Activated CD8-positive, alpha-beta T cell treated with anti-CD3 and anti-CD28 coated beads for 36 hours (primary cell): Measurements from ENCODE around the gene LHX3. TPM values are rescaled to one million over a fixed set of nuclear protein-coding genes. Genes with fewer than 3 reads are reported as not detected.

Experiments
- ATAC-seq: fragments of 200-7000 bp; cut with Tn5 transposase; one replicate; pipeline ENCODE4 v1.10.0; 2021; ENCODE audit warnings: mild to moderate bottlenecking, moderate library complexity
- CTCF ChIA-PET: fragments of 350-600 bp; sonication (Branson Sonifier 250); formaldehyde crosslinking; loops from one replicate; lab custom pipeline; 2021; ENCODE audit warnings: antibody characterized with exemption; lab: Charles Lee
- POLR2A ChIA-PET: fragments of 350-600 bp; sonication (Branson Sonifier 250); formaldehyde crosslinking; loops from one replicate; lab custom pipeline; 2021; ENCODE audit warnings: antibody characterized with exemption; lab: Charles Lee
- DNase-seq: peaks from one replicate; pipeline ENCODE4 v3.0.0-alpha.2; 2020
- H3K27ac Mint-ChIP-seq: one replicate; pipeline ENCODE4 v1.8.0; 2021; ENCODE audit warnings: mild to moderate bottlenecking, mixed read lengths
- H3K27me3 Mint-ChIP-seq: one replicate; pipeline ENCODE4 v1.8.0; 2021; ENCODE audit warnings: mixed read lengths
- H3K36me3 Mint-ChIP-seq: one replicate; pipeline ENCODE4 v1.8.0; 2021; ENCODE audit warnings: low read depth, mixed read lengths
- H3K4me1 Mint-ChIP-seq: one replicate; pipeline ENCODE4 v1.8.0; 2021; ENCODE audit warnings: low read depth, mixed read lengths
- H3K4me3 Mint-ChIP-seq: one replicate; pipeline ENCODE4 v1.8.0; 2021; ENCODE audit warnings: mild to moderate bottlenecking, moderate library complexity, mixed read lengths
- H3K9me3 Mint-ChIP-seq: one replicate; pipeline ENCODE4 v1.8.0; 2021; ENCODE audit warnings: mixed read lengths
- CTCF ChIP-seq: fragments of 200-600 bp; IDR thresholded peaks from one replicate; pipeline ENCODE4 v1.8.0; 2022; ENCODE audit warnings: antibody characterized with exemption, mild to moderate bottlenecking
- intact Hi-C: fragments of 100-400 bp; cut with micrococcal nuclease; formaldehyde crosslinking; loops from one replicate; pipeline ENCODE4 v1.10.0; 2022
- total RNA-seq, 2 experiments: library from RNA; stranded (reverse); gene quantifications; one replicate each; pipeline ENCODE4 v1.2.3, GENCODE V29; 2021

The LHX3 gene
- total RNA-seq, 2 experiments from 2014 or later: not detected

- intact Hi-C loops: no loop called here
- DNase-seq (no peak), ATAC-seq (no peak)
- Mint-ChIP-seq H3K27me3 (no peaks in the 10 kb centered on the region), H3K36me3 (no peaks in the 10 kb centered on the region), H3K4me3 (no peak overlapping the region), H3K9me3 (no peaks in the 10 kb centered on the region), H3K27ac (no peak overlapping the region), H3K4me1 (no peaks in the 10 kb centered on the region)
- no peak for TF ChIP-seq CTCF
- ChIA-PET POLR2A (no interaction called here), CTCF (no interaction called here)
Observed at GRCh38 chr9:136178773-136179075, 26.2 kb downstream of the LHX3 start.

- no peak for DNase-seq
- ATAC-seq: no peak
- CTCF ChIA-PET: no interaction called here
- H3K4me3 Mint-ChIP-seq: no peak overlapping the region
- TF ChIP-seq CTCF: no peak
- no peaks in the 10 kb centered on the region for H3K27me3 Mint-ChIP-seq
- intact Hi-C loops: no loop called here
- H3K4me1 Mint-ChIP-seq: no peaks in the 10 kb centered on the region
- H3K36me3 Mint-ChIP-seq: no peaks in the 10 kb centered on the region
- H3K27ac Mint-ChIP-seq: no peak overlapping the region
- POLR2A ChIA-PET: no interaction called here
- no peaks in the 10 kb centered on the region for H3K9me3 Mint-ChIP-seq
Observed at GRCh38 chr9:136178061-136178772, 26.7 kb downstream of the LHX3 start.

GRCh38 chr9:136177224-136177623 lies 27.7 kb downstream of the LHX3 start:
- no peaks in the 10 kb centered on the region for H3K36me3 Mint-ChIP-seq
- TF ChIP-seq CTCF: no peak
- H3K4me3 Mint-ChIP-seq: no peak overlapping the region
- no peaks in the 10 kb centered on the region for H3K9me3 Mint-ChIP-seq
- no peaks in the 10 kb centered on the region for H3K4me1 Mint-ChIP-seq
- intact Hi-C loops: no loop called here
- ATAC-seq (no peak), DNase-seq (no peak)
- no peak overlapping the region for H3K27ac Mint-ChIP-seq
- CTCF ChIA-PET: no interaction called here
- H3K27me3 Mint-ChIP-seq: no peaks in the 10 kb centered on the region
- POLR2A ChIA-PET: interaction anchor here (0.6 kb wide), 1 partner anchor 118 kb away, joined by 4 read pairs; no protein-coding TSS in a partner anchor

- POLR2A ChIA-PET: no interaction called here
- H3K4me1 Mint-ChIP-seq: no peaks in the 10 kb centered on the region
- H3K27me3 Mint-ChIP-seq: peaks cover 5% of the 10 kb centered on the region
- TF ChIP-seq CTCF: no peak
- intact Hi-C loops: no loop called here
- CTCF ChIA-PET: no interaction called here
- ATAC-seq (no peak), DNase-seq (no peak)
- no peaks in the 10 kb centered on the region for H3K36me3 Mint-ChIP-seq
- H3K27ac Mint-ChIP-seq: no peak overlapping the region
- no peak overlapping the region for H3K4me3 Mint-ChIP-seq
- no peaks in the 10 kb centered on the region for H3K9me3 Mint-ChIP-seq
Observed at GRCh38 chr9:136175616-136176197, 29.2 kb downstream of the LHX3 start.

GRCh38 chr9:136174779-136175615 lies 29.9 kb downstream of the LHX3 start:
- H3K9me3 Mint-ChIP-seq: no peaks in the 10 kb centered on the region
- CTCF ChIA-PET: no interaction called here
- intact Hi-C loops: no loop called here
- H3K27ac Mint-ChIP-seq: no peak overlapping the region
- H3K4me1 Mint-ChIP-seq: no peaks in the 10 kb centered on the region
- no peak for ATAC-seq
- TF ChIP-seq CTCF: no peak
- no peaks in the 10 kb centered on the region for H3K36me3 Mint-ChIP-seq
- no peak for DNase-seq
- peaks cover 7% of the 10 kb centered on the region for H3K27me3 Mint-ChIP-seq
- no peak overlapping the region for H3K4me3 Mint-ChIP-seq
- POLR2A ChIA-PET: no interaction called here
